Stimulated activated CD8-positive, alpha-beta memory T cell treated with anti-CD3 and anti-CD28 coated beads, Interleukin-4, amount 100 ng/mL, for 4 hours (primary cell): Measurements from ENCODE around the gene ARPP21.

Source experiments
- DNase-seq, 2 donors: peaks; one replicate each; pipeline ENCODE4 v3.0.0-alpha.2; 2020; ENCODE audit warnings: low read depth in 2 of 2, low spot score in 1 of 2

The ARPP21 gene

GRCh38 chr3:35674451-35675109, 35.3 kb downstream of the ARPP21 start:
- DNase-seq, result no peak

- DNase-seq, result no peak
Observed at GRCh38 chr3:35675206-35675605, 35.9 kb downstream of the ARPP21 start.

GRCh38 chr3:35675621-35676020, 36.3 kb downstream of the ARPP21 start:
- DNase-seq, result no peak

GRCh38 chr3:35677797-35678196, 38.5 kb downstream of the ARPP21 start:
- no peak for DNase-seq

GRCh38 chr3:35678643-35679161, 39.4 kb downstream of the ARPP21 start:
- no peak for DNase-seq

- DNase-seq, result no peak
Observed at GRCh38 chr3:35679409-35680080, 40.2 kb downstream of the ARPP21 start.

- DNase-seq, result no peak
Observed at GRCh38 chr3:35680866-35681650, 41.7 kb downstream of the ARPP21 start.

- no peak for DNase-seq
Observed at GRCh38 chr3:35685153-35685552, 45.8 kb downstream of the ARPP21 start.

GRCh38 chr3:35688826-35689225, 49.5 kb downstream of the ARPP21 start:
- DNase-seq, result no peak

GRCh38 chr3:35690271-35690670, 50.9 kb downstream of the ARPP21 start:
- DNase-seq, result no peak

- no peak for DNase-seq
Observed at GRCh38 chr3:35705904-35706303, 66.6 kb downstream of the ARPP21 start.

- no peak for DNase-seq
Observed at GRCh38 chr3:35707904-35708303, 68.6 kb downstream of the ARPP21 start.

- DNase-seq, result no peak
Observed at GRCh38 chr3:35708394-35709271, 69.3 kb downstream of the ARPP21 start.

GRCh38 chr3:35709691-35710090, 70.4 kb downstream of the ARPP21 start:
- no peak for DNase-seq

GRCh38 chr3:35710554-35710953, 71.2 kb downstream of the ARPP21 start:
- no peak for DNase-seq

- no peak for DNase-seq
Observed at GRCh38 chr3:35718921-35719320, 79.6 kb downstream of the ARPP21 start.

- DNase-seq, result no peak
Observed at GRCh38 chr3:35721628-35722027, 82.3 kb downstream of the ARPP21 start.

GRCh38 chr3:35722902-35723301, 83.6 kb downstream of the ARPP21 start:
- DNase-seq, result no peak

- no peak for DNase-seq
Observed at GRCh38 chr3:35723480-35724097, 84.3 kb downstream of the ARPP21 start.

- no peak for DNase-seq
Observed at GRCh38 chr3:35724106-35724505, 84.8 kb downstream of the ARPP21 start.

- no peak for DNase-seq
Observed at GRCh38 chr3:35727179-35727578, 87.9 kb downstream of the ARPP21 start.
